NCI-H2107 (cell line): ENCODE data around the gene ACTL6B.

Experiments
- DNase-seq: peaks from one replicate; lab custom pipeline; 2025; lab: John Stamatoyannopoulos, UW

ACTL6B gene

DNA sequence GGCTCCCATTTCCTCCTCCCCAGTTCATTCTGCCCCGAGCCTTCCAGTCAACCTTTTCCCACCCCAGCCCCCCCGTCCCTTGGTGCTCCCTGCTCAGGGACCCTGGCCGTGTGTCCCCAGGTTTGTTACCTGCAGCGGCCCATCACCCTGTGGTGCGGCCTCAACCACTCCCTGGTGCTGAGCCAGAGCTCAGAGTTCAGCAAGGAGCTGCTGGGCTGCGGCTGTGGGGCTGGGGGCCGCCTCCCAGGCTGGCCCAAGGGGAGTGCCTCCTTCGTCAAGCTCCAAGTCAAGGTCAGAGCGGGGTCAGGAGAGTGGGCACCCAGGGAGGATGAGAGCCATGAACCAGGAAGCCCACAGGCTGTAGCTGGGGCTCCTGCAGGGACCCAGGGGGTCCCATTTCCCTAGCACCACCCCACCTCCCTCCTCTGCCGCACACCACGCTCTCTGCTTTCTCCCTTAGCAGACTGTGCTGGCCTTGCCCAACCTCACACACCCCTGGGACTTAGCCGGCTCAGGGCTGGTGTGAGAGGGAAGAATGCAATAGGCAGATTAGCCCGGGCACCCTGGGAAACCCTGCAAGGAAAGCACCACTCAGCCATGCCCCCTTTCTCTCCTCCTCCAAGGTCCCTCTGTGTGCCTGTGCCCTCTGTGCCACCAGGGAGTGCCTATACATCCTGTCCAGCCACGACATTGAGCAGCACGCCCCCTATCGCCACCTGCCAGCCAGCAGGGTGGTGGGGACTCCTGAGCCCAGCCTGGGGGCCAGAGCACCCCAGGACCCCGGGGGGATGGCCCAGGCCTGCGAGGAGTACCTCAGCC, 56.1 kb downstream of the ACTL6B start:
- DNase-seq, result no peak

DNA sequence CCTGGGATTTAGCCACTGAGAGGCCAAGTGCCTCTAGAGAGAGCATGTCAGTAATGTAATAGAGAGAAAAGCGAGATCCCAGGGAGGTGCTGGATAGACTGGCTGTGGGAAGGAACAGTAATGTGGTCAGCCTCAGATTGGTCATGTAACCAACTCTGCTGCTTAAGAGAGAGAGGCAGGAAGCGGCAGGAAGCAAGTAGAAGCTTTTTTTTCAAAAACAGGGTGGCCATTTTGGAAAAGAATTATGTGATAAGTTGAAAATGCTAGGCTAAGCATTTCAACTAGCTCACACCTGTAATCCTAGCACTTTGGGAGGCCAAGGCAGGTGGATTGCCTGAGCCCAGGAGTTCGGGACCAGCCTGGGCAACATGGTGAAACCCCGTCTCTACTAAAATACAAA, 57.8 kb downstream of the ACTL6B start:
- DNase-seq, result no peak

DNA sequence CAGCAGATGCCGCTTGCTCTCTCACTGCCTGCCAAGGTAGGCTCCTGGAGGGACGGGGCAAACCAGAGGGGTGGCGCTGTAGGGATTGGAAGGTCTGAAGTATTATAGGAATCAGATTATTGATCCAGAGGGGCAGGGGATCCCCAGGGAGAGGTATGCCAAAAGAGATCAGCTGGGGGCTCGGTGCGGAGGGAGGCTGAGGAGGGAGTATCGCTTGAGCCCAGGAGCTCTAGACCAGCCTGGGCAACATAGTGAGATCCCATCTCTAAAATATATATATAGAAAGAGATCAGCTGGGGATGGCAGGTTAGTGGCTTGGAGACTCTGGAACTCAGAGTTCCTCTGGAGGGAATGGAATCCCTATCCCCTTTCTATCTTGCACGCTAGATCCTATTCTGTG, 61.1 kb downstream of the ACTL6B start:
- DNase-seq, result no peak
